K562 (cell line): ENCODE data around the gene GALNT5. TPM values are rescaled to one million over a fixed set of nuclear protein-coding genes. Genes with fewer than 3 reads are reported as not detected.

Experiments
- BRCA1 ChIP-seq, 2 experiments: fragments of 450-650 bp in 1 of 2; sonication (generic) in 1 of 2; formaldehyde crosslinking in 1 of 2; IDR thresholded peaks; 2 replicates each; pipeline versions ENCODE4 v1.5.0 to v1.6.1; 2017 to 2020; ENCODE audit warnings: mild to moderate bottlenecking in 1 of 2, missing genetic modification reagents in 1 of 2
- ELF4 ChIP-seq: fragments of 450-650 bp; formaldehyde crosslinking; IDR thresholded peaks from 2 replicates; pipeline ENCODE4 v1.4.0; 2022; ENCODE audit warnings: missing genetic modification characterization
- FOXP1 ChIP-seq: sonication (generic); formaldehyde crosslinking; IDR thresholded peaks from 2 replicates; pipeline ENCODE4 v1.8.0; 2022; ENCODE audit warnings: mild to moderate bottlenecking, missing genetic modification reagents
- GATAD2B ChIP-seq: fragments of 450-650 bp; IDR thresholded peaks from 2 replicates; pipeline ENCODE4 v1.6.1; 2017; ENCODE audit warnings: mild to moderate bottlenecking, borderline replicate concordance
- GTF3C2 ChIP-seq: IDR thresholded peaks from 3 replicates; pipeline ENCODE4 v1.6.1; 2011; ENCODE audit warnings: borderline replicate concordance, mild to moderate bottlenecking, moderate library complexity; ENCODE audit not compliant: insufficient read length; ENCODE audit errors: extremely low read depth
- HDAC3 ChIP-seq: fragments of 450-650 bp; IDR thresholded peaks from 2 replicates; pipeline ENCODE4 v1.6.1; 2018; ENCODE audit warnings: borderline replicate concordance, mild to moderate bottlenecking, moderate library complexity; ENCODE audit not compliant: partially characterized antibody
- IRF9 ChIP-seq: fragments of 450-650 bp; IDR thresholded peaks from 2 replicates; pipeline ENCODE4 v1.6.1; 2016; ENCODE audit warnings: missing biosample characterization, missing genetic modification characterization
- PHB ChIP-seq: fragments of 250-450 bp; sonication (Bioruptor Pico); IDR thresholded peaks from 2 replicates; pipeline ENCODE4 v1.5.0; 2021
- STAT6 ChIP-seq: sonication (generic); formaldehyde crosslinking; IDR thresholded peaks from 2 replicates; pipeline ENCODE4 v1.8.1; 2023; ENCODE audit warnings: mild to moderate bottlenecking, missing genetic modification reagents
- ZBTB11 ChIP-seq, 3 experiments: fragments of 200-800 bp in 1 of 3; fragments of 250-450 bp in 1 of 3; fragments of 450-650 bp in 1 of 3; sonication (Bioruptor Pico) in 1 of 3; sonication (Bioruptor generic) in 1 of 3; formaldehyde crosslinking in 1 of 3; IDR thresholded peaks; 2 replicates each; pipeline versions ENCODE4 v1.6.1 to v1.8.0; 2016 to 2022; ENCODE audit warnings: mild to moderate bottlenecking in 2 of 3, missing genetic modification characterization in 2 of 3, missing compliant biosample characterization in 1 of 3, moderate library complexity in 1 of 3
- ZNF431 ChIP-seq: sonication (generic); formaldehyde crosslinking; IDR thresholded peaks from 2 replicates; pipeline ENCODE4 v1.8.0; 2022; ENCODE audit warnings: mild to moderate bottlenecking, missing genetic modification reagents
- ZNF696 ChIP-seq: fragments of 250-450 bp; sonication (Bioruptor Pico); conservative IDR thresholded peaks from 2 replicates; pipeline ENCODE4 v1.4.0; 2020; ENCODE audit warnings: mild to moderate bottlenecking, moderate library complexity
- polyA plus RNA-seq, 8 experiments: library from polyadenylated mRNA; depleted of rRNA in 4 of 8; stranded (reverse) in 5 of 8; unstranded in 3 of 8; fragments of >200 nt; fragmentation: Nextera tagmentation in 2 of 8; fragmentation: Illumina TruSeq in 1 of 8; extraction: Ambion mirVana in 2 of 8; extraction: Trizol in 1 of 8; gene quantifications; 2 replicates each; pipeline versions ENCODE4 v1.2.1 to v1.2.3, GENCODE V29; 2011 to 2014; ENCODE audit warnings: inconsistent platforms in 1 of 8, missing spikeins in 1 of 8
- total RNA-seq, 7 experiments: library from RNA; depleted of rRNA in 6 of 7; stranded (reverse); fragments of >200 nt in 6 of 7; fragmentation: Illumina TruSeq in 2 of 7; extraction: Trizol in 2 of 7; gene quantifications; 2 replicates each; pipeline versions ENCODE4 v1.2.1 to v1.2.3, GENCODE V29; 2011 to 2021; ENCODE audit warnings: low replicate concordance in 1 of 7
- TF ChIP-seq, protein P1 (sequence below): fragments of 250-450 bp; sonication (Bioruptor Pico); IDR thresholded peaks from 2 replicates; pipeline ENCODE4 v1.4.0; 2020; ENCODE audit warnings: borderline replicate concordance

The GALNT5 gene
- total and polyA plus RNA-seq, 9 of the 15 experiments (the other 6 are each of a cell fraction or from before 2014, with no cell fraction given), result 21.6 to 73.0 (median 54.7) TPM

DNA sequence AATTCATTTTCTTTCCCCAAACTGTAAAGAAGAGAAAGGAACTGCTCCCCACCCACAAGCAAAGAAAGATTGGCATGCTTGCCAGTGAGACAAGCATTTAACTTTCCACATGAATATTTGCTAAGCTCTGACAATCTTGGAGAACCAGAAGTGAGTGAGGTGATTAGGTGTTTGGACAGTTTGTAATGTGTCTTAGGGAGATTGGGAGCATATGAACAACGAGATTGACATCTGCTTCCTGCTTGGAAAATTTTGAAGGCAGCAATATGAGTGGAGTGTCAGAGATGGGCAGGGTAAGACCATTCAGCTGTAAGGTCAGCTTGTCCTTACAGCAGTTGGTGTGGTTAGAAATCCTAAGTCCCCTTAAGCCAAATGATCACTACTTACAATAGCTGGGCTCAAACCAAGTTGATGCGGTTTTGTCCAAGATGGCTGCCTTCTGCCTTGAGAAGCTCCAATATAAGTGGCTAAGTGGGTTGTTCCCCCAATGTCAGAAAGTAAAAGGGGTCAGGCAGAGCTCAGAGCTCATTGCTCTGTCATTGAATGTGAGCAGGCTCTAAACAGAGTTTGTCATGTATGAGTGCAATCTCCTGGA lies 36.0 kb upstream of the GALNT5 start (continued):
- TF ChIP-seq HDAC3 (peak; percentile 87), BRCA1 (IDR thresholded peaks at IDR 0.05) (no peak), BRCA1 (CRISPR knock-in tag; IDR thresholded peaks at IDR 0.05) (no peak), ZBTB11 (CRISPR knock-in tag; IDR thresholded peaks at IDR 0.05) (peak in 1 of 3 experiments; percentile 64; a peak in 2 of 6 replicates), PHB (CRISPR knock-in tag) (no peak), GTF3C2 (no peak), STAT6 (CRISPR knock-in tag) (no peak; the same call in 1 of the 2 replicates), FOXP1 (no peak), IRF9 (tag) (no peak), ZNF431 (CRISPR knock-in tag) (no peak), ELF4 (CRISPR knock-in tag) (peak; percentile 84), ZNF696 (CRISPR knock-in tag) (no peak), GATAD2B (peak; percentile 64; the same call in 1 of the 2 replicates)
- TF ChIP-seq, protein P1, sequence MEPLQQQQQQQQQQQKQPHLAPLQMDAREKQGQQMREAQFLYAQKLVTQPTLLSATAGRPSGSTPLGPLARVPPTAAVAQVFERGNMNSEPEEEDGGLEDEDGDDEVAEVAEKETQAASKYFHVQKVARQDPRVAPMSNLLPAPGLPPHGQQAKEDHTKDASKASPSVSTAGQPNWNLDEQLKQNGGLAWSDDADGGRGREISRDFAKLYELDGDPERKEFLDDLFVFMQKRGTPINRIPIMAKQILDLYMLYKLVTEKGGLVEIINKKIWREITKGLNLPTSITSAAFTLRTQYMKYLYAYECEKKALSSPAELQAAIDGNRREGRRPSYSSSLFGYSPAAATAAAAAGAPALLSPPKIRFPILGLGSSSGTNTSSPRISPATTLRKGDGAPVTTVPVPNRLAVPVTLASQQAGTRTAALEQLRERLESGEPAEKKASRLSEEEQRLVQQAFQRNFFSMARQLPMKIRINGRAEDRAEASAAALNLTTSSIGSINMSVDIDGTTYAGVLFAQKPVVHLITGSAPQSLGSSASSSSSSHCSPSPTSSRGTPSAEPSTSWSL, result no peak
